HAP-1 (cell line): ENCODE results near the gene GCC2.
"Not testable (repeated sequence)": the region's sequence is repeated elsewhere in the genome, so short reads cannot be mapped to it uniquely, and the experiment has no call there.

Source experiments
- DNase-seq, 2 experiments: peaks; one replicate each; pipeline ENCODE4 v3.0.0-alpha.2; 2016 to 2020; ENCODE audit warnings: low spot score in 2 of 2
- H3K27me3 ChIP-seq: fragments of 250-450 bp; sonication (Bioruptor Pico); 2 replicates; pipeline ENCODE4 v1.5.1; 2020; ENCODE audit warnings: low read depth, mild to moderate bottlenecking, moderate library complexity
- H3K36me3 ChIP-seq: fragments of 250-450 bp; sonication (Bioruptor Pico); replicated peaks from 2 replicates; pipeline ENCODE4 v1.5.1; 2020; ENCODE audit warnings: mild to moderate bottlenecking
- H3K4me1 ChIP-seq: fragments of 250-450 bp; sonication (Bioruptor Pico); 2 replicates; pipeline ENCODE4 v1.5.1; 2020; ENCODE audit warnings: mild to moderate bottlenecking
- H3K4me3 ChIP-seq: fragments of 250-450 bp; sonication (Bioruptor Pico); 2 replicates; pipeline ENCODE4 v1.5.1; 2020; ENCODE audit warnings: mild to moderate bottlenecking, moderate library complexity
- H3K9me3 ChIP-seq: fragments of 250-450 bp; sonication (Bioruptor Pico); 2 replicates; pipeline ENCODE4 v1.5.1; 2020; ENCODE audit warnings: mild to moderate bottlenecking, moderate library complexity
- in situ Hi-C: fragments of 300-500 bp; cut with MboI; formaldehyde crosslinking; loops from 3 replicates; pipeline ENCODE4 v1.14.3; 2020; ENCODE audit warnings: low sequenced_read_pairs, inconsistent platforms, mixed read lengths

The GCC2 gene

DNA sequence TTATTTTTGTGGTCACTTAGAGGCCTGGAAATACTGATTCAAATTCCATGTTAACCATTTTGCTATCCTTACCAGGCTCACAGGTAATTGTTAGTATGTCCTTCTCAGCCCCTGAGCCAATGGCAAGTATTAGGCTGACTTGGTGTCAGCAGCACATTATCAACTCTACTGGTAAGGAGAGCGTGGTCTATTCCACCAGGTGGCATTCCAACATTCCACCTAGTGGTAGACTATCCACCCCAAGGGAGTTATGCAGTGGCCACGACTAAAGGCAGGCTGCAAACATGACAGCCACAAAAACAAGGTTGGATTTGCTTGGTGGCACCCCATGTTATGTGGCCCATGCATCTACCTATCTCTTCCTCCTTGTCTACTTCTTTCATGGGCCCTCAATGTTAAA is 31.8 kb upstream of the GCC2 start:
- DNase-seq: no peak
- no peaks in the 10 kb centered on the region for H3K4me1 ChIP-seq
- H3K27me3 ChIP-seq: no peaks in the 10 kb centered on the region
- in situ Hi-C loops: no loop called here
- no peaks in the 10 kb centered on the region for H3K9me3 ChIP-seq
- no peak overlapping the region for H3K4me3 ChIP-seq
- H3K36me3 ChIP-seq: no peaks in the 10 kb centered on the region

DNA sequence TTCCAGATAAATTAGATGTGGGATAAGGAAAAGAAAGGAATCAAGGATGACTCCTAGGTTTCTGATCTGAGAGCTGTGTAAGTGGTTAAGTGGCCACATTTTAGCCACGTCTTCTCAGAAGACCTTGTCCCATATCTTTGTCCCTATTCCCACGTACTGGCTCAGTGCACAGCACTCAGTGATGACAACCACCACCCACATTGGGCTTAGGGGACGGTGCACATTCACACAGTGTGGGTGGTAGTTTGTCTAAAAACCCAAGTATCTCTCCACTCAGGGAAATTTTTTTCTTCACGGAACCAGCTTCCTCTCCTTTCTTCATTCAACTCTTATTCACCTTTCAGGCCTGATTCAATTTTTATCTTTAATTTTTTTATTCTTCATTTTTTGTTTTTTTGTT is 30.6 kb upstream of the GCC2 start:
- H3K27me3 ChIP-seq: no peaks in the 10 kb centered on the region
- no peaks in the 10 kb centered on the region for H3K9me3 ChIP-seq
- H3K4me3 ChIP-seq: no peak overlapping the region
- in situ Hi-C loops: no loop called here
- no peaks in the 10 kb centered on the region for H3K36me3 ChIP-seq
- no peaks in the 10 kb centered on the region for H3K4me1 ChIP-seq
- DNase-seq: no peak

DNA sequence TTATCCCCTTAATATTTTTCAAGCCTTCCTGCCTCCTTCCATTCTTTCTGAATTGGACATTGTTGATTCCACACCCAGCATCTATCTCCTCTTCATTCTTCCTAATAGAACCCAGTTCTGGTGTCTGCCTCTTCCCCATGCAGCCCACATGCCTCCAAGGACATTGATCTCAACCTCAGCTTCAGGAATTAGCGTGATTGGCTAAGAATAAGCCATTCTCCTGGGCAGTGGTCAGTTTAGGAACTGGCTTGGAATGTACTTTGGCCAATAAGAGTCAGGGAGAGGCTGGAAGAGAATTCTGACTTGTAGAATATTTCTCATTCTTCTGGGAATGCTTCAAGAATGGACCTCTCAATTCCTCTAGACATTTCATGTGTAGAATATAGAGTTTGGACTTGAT is 25.9 kb upstream of the GCC2 start:
- no peaks in the 10 kb centered on the region for H3K4me1 ChIP-seq
- in situ Hi-C loops: no loop called here
- DNase-seq: no peak
- H3K36me3 ChIP-seq: no peaks in the 10 kb centered on the region
- H3K9me3 ChIP-seq: no peaks in the 10 kb centered on the region
- H3K4me3 ChIP-seq: no peak overlapping the region
- no peaks in the 10 kb centered on the region; the same call in 1 of the 2 replicates for H3K27me3 ChIP-seq

DNA sequence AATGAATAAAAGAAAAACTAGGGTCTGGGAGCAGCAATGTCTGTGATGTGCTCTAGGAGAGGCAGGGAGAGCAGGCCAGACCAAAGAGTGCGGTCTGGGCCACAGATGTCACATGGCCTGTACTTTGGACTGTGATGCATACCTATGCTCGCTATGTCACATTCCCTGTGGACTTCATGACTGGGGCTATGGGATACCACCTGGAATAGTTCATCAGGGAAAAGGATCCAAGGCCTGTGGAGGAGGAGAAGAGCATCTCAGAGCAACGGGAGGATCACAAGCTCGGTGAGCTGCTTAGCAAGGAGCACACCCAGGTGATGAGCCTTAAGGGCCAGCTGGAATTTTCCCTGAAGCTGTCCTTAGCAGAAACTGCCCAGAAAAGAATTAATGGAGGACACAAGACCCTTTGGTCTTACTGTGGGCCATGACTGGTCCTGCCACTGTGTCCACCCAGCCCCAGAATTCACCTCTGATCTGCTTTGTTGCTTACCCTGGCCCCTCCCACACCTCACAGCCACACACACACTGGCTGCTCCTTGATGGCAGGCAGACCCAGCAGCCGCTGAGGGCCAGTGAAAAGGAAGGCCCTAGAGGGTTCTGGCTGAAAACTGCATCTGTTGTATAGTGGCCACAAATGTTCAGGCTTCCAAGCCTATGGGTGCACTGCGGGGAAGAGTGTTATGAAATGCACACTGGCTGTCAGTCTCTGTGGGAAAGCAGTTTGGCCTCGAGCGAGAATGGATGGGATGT is 25.3 kb upstream of the GCC2 start:
- H3K9me3 ChIP-seq: no peaks in the 10 kb centered on the region
- H3K36me3 ChIP-seq: no peaks in the 10 kb centered on the region
- no peaks in the 10 kb centered on the region; the same call in 1 of the 2 replicates for H3K27me3 ChIP-seq
- in situ Hi-C loops: no loop called here
- no peaks in the 10 kb centered on the region for H3K4me1 ChIP-seq
- DNase-seq: no peak
- no peak overlapping the region for H3K4me3 ChIP-seq

DNA sequence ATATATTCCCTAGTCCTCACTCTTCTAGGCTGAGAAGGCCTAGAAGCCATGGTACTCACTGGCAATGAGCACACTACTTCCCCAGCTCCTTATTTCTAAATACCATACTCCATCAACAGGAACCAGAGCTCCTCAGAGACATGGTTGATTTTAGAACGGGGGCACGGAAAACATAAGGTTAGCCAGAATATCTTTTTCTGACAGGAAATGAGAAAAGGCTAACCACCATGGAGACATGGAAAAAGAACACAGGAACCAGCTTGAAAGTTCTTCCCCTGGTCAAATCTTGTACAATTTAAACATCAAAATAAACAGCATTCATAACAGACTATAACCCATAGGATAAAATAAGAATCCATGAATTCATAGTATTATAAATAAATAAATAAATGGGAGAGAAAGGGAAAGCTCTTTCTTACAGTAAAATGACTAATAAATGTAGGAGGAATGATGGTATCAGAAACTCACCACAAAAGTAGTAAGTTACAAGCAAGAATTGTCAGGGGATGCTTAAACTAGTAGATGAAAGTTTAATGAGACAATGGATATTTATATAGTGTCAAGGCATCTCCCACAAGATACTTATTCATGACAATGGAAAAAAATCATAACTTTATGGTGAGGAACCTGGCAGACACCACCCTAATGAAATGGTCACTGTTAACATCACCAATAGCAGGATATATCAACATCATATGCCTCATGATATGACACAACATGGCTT is 20.6 kb upstream of the GCC2 start:
- Histone ChIP-seq H3K36me3 (no peaks in the 10 kb centered on the region), H3K4me1 (no peaks in the 10 kb centered on the region), H3K27me3 (no peaks in the 10 kb centered on the region; the same call in 1 of the 2 replicates), H3K4me3 (no peak overlapping the region), H3K9me3 (no peaks in the 10 kb centered on the region)
- in situ Hi-C loops: no loop called here
- DNase-seq: no peak

DNA sequence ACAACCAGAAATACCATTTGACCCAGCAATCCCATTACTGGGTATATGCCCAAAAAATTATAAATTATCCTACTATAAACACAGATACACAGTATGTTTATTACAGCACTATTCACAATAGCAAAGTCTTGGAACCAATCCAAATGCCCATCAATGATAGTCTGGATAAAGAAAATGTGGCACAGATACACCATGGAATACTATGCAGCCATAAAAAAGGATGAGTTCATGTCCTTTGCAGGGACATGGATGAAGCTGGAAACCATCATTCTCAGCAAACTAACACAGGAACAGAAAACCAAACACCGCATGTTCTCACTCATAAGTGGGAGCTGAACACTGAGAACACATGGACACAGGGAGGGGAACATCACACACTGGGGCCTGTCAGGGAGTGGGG is 13.4 kb upstream of the GCC2 start:
- H3K27me3 ChIP-seq, DNase-seq, in situ Hi-C loops: not testable (repeated sequence)

DNA sequence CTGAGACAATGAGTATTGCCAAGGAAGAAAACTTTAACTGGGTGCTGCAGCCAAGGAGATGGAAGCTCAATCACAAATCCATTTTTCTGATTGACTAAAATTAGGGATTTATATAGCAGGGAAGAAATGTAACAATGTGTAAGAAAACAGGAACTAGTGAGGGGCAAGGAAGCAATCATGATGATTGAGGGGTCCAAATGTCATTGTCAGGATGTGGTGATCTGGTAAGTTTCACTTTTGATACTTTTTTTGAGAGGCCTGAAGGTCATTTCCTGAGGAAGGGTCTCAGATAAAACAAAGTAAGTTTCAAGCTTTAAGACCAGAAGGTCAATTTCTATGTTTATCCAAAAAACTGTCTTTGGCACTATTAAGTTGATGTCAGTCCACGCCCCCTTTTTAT is 12.0 kb upstream of the GCC2 start:
- Histone ChIP-seq H3K9me3 (no peaks in the 10 kb centered on the region), H3K36me3 (no peaks in the 10 kb centered on the region), H3K27me3 (no peaks in the 10 kb centered on the region), H3K4me1 (no peaks in the 10 kb centered on the region), H3K4me3 (no peak overlapping the region)
- in situ Hi-C loops: no loop called here
- DNase-seq: no peak

More for the DNA sequence above, 13.4 kb upstream of the GCC2 start:
- not testable (repeated sequence) for H3K4me1 ChIP-seq, H3K9me3 ChIP-seq, H3K4me3 ChIP-seq, H3K36me3 ChIP-seq

DNA sequence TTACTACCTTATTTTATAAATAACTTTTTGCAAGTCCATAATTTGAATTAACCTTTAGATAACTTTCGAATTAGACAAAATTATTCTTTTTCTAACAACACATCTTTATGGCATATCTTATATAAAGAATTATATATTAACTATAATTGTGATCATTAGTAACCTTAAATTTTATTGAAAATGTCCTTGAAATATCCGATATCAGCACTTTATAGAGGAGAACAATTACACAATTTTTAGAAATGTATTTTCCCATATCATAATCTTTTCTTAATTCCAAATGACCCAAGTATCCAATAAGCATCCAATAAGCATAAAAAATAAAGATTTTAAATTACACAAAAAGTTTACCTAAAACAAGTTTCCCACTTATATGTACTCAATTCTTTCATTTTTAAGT is 7.3 kb upstream of the GCC2 start:
- no peaks in the 10 kb centered on the region for H3K9me3 ChIP-seq
- no peaks in the 10 kb centered on the region for H3K27me3 ChIP-seq
- H3K4me1 ChIP-seq: no peaks in the 10 kb centered on the region
- DNase-seq: no peak
- no peak overlapping the region for H3K4me3 ChIP-seq
- H3K36me3 ChIP-seq: no peaks in the 10 kb centered on the region
- in situ Hi-C loops: no loop called here

DNA sequence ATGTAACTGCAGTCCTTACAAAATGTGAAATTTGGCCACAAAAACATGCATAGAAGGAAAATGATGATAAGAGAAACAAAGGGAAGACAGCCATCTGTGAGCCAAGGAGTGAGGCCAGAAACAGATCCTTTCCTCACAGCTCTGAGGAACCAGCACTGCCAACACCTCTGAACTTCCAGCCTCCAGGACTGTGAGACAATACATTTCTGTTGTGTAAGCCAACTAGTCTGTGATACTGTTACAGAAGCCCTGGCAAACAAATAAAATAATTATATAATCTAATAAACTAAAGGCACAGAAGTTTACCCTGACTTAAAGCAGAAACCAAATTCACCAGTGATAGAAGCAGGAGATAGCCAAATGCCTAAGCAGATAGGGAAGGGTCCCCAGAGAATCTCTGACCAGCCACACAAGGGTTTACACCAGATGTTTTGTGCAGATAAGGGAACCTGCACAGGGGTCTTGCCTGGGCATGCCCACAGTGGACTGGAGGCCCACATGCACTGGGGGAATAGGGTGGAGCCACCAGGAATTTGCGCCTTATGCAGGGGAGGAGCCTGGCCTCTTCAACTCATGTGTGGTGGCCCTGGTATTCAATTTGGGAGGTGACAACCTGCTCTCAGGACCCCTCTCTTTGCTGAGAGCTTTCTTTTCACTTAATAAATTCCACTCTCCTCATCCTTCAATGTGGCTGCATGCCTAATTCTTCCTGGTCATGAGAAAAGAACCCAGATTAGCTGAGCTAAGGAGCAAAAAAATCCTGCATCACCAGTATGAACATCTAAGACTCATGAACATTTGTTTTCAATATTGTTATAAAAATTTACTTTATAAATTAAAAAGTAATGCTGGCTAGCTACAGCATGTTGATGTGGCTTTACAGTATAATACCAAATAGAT is 3.8 kb upstream of the GCC2 start:
- peaks cover 6% of the 10 kb centered on the region for H3K4me1 ChIP-seq
- H3K27me3 ChIP-seq: no peaks in the 10 kb centered on the region
- in situ Hi-C loops: no loop called here
- H3K9me3 ChIP-seq: no peaks in the 10 kb centered on the region
- H3K4me3 ChIP-seq: no peak overlapping the region
- DNase-seq: peak in 1 of 2 experiments; percentile 45
- H3K36me3 ChIP-seq: no peaks in the 10 kb centered on the region

DNA sequence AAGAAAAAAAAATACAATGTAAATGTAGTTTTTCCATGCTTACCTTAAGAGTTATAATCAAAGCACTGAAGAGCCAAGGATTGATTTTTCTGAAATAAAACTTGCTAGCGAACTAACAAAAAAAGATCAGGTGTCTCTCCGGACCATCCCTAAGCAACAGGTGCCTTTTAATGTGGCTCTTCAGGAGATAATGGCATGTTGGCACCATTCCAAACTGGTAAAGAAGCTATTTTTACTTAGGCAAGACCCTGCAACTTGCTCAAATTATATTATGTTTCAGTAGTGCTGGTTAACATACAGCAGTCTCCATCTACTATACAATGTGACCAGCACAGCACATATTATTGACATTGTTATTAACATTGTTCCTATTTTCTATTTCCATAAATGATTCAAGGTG is 2.3 kb upstream of the GCC2 start:
- Histone ChIP-seq H3K36me3 (peaks cover 8% of the 10 kb centered on the region), H3K4me3 (no peak overlapping the region), H3K4me1 (peaks cover 20% of the 10 kb centered on the region), H3K9me3 (peaks cover 2% of the 10 kb centered on the region; the same call in 1 of the 2 replicates), H3K27me3 (no peaks in the 10 kb centered on the region)
- DNase-seq: no peak
- in situ Hi-C loops: no loop called here

DNA sequence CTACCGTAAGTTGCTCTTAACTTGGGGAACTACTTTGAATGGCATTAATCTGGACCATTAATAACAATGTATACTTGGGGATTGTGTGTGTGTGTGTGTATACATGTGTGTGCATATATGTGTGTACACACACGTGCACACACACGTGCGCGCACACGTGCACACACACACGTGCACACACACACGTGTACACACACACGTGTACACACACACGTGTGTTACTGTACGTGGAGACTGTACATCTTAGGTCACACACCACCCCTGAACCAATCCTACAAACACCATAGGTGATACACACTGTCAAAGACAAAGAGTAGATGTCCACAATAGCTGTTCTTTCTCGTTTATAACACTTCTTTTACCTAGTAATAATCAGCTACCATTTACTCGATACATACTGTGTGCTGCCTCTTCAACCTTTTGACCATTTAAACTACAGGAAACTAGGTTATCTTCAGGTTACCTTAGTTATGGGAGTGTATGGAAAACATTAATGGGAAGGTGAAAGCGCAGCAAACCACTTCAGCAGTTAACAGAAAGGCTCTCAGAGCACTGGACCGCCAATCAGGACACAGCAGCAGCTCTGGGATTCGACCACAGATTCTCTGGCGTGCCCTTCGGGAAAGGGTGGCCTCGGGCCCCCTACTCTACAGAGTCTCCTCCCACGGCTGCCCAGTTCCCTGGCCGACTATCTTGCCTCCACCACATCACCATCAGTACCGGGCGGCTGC is 894 bp upstream of the GCC2 start:
- H3K36me3 ChIP-seq: peaks cover 8% of the 10 kb centered on the region
- DNase-seq: no peak
- peaks cover 2% of the 10 kb centered on the region; the same call in 1 of the 2 replicates for H3K9me3 ChIP-seq
- in situ Hi-C loops: no loop called here
- peaks cover 20% of the 10 kb centered on the region for H3K4me1 ChIP-seq
- peak overlapping the region; percentile 81 for H3K4me3 ChIP-seq
- no peaks in the 10 kb centered on the region for H3K27me3 ChIP-seq

DNA sequence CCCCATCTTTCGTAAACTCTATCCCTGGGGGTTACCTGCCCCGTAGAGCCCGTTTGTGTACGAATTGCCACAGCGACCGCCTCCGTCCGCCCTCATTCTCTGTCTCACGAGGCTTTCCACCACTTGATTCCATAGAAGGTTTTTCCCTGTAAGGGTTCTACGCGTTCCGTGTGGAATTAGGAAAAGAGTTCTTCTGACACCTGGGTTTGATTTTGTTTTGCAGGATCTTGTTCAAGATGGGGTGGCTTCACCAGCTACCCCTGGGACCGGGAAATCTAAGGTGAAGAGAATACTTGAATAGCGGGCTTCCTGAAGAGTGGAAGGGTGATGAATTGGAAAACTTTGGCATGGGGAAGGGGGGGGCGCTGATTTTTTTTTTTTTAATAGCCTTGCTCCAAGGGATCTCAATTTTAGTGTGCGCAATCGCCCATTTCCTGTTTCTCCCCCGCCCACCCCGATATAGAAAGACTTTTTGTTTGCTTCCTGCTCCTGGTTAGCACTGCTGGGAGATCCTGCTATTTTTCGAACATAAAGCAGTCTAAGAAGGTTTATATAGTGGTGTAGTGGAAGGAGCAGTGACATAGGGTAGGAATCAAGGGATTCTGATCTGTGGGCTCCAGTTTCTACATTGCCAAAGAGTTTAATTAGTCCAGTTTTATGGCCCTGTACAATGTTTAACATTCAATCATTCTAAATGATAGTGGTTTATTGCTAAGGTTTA is 564 bp downstream of the GCC2 start:
- Histone ChIP-seq H3K36me3 (peaks cover 15% of the 10 kb centered on the region), H3K4me1 (peaks cover 20% of the 10 kb centered on the region), H3K27me3 (no peaks in the 10 kb centered on the region), H3K9me3 (peaks cover 2% of the 10 kb centered on the region; the same call in 1 of the 2 replicates), H3K4me3 (peak overlapping the region; percentile 81)
- in situ Hi-C loops: no loop called here
- peak; percentile 32 to 53 for DNase-seq

DNA sequence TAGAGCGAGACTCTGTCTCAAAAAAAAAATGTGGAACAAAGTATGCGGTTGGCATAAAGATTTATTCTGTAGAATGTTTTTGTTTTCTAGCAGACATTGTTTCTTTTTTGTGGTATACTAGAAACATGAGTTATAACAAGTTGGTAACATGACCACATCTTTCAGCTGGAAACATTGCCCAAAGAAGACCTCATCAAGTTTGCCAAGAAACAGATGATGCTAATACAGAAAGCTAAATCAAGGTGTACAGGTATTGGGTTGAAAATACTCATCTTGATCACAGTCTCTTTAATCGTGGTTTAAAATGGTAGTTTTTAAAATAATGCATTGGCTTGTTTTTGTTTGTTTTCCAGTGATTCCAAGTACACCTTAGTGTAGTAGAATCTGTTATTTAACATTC is 1.9 kb downstream of the GCC2 start:
- Histone ChIP-seq H3K9me3 (peaks cover 2% of the 10 kb centered on the region; the same call in 1 of the 2 replicates), H3K4me3 (no peak overlapping the region), H3K36me3 (peaks cover 25% of the 10 kb centered on the region), H3K27me3 (no peaks in the 10 kb centered on the region), H3K4me1 (peaks cover 20% of the 10 kb centered on the region)
- no peak for DNase-seq
- in situ Hi-C loops: no loop called here
